Tibial nerve (tissue), 4 donors: ENCODE results near the gene DCAF11. TPM values are rescaled to one million over a fixed set of nuclear protein-coding genes. Genes with fewer than 3 reads are reported as not detected.

Source experiments
- DNase-seq, 2 donors: peaks; one replicate each; pipeline ENCODE4 v3.0.0-alpha.2; 2019; ENCODE audit warnings: low spot score in 2 of 2
- H3K27ac ChIP-seq, 4 donors: fragments of 200-600 bp; sonication (generic) in 3 of 4; one replicate each; pipeline ENCODE4 v1.5.1; 2017 to 2019; ENCODE audit warnings: mild to moderate bottlenecking in 1 of 4
- H3K27me3 ChIP-seq, 2 donors: fragments of 200-600 bp; sonication (generic) in 1 of 2; one replicate each; pipeline versions ENCODE4 v1.5.1 to v1.6.0; 2017 to 2019
- H3K36me3 ChIP-seq, 3 donors: fragments of 200-600 bp; sonication (generic); one replicate each; pipeline ENCODE4 v1.5.1; 2018 to 2019
- H3K4me1 ChIP-seq, 4 donors: fragments of 200-600 bp; sonication (generic) in 3 of 4; one replicate each; pipeline ENCODE4 v1.5.1; 2017 to 2019
- H3K4me3 ChIP-seq, 4 donors: fragments of 200-600 bp; sonication (generic) in 3 of 4; one replicate each; pipeline ENCODE4 v1.5.1; 2017 to 2019; ENCODE audit warnings: mild to moderate bottlenecking in 1 of 4, moderate library complexity in 1 of 4
- H3K9me3 ChIP-seq, 4 donors: fragments of 200-600 bp; sonication (generic) in 3 of 4; one replicate each; pipeline ENCODE4 v1.5.1; 2017 to 2019
- EP300 ChIP-seq, 2 donors: sonication (generic); formaldehyde crosslinking; IDR thresholded peaks; one replicate each; pipeline ENCODE4 v1.6.1; 2017; ENCODE audit warnings: antibody characterized with exemption in 2 of 2, mild to moderate bottlenecking in 1 of 2
- POLR2A ChIP-seq, 2 donors: fragments of 450-650 bp; IDR thresholded peaks; one replicate each; pipeline ENCODE4 v1.6.1; 2017; ENCODE audit warnings: antibody characterized with exemption in 2 of 2, mild to moderate bottlenecking in 2 of 2, moderate library complexity in 2 of 2
- WGBS, 2 donors: methylation state at CpG; one replicate each; pipeline ENCODE4 v1.1.5; 2018; 5-methylcytosine and 5-hydroxymethylcytosine counted together
- total RNA-seq, 4 donors: library from RNA; depleted of rRNA; stranded (reverse); fragments of >200 nt; gene quantifications; one replicate each; pipeline ENCODE4 v1.1.0, GENCODE V29; 2016
- TF ChIP-seq, protein P1 (sequence below), 5 experiments: fragments of 200-600 bp in 3 of 5; fragments of 450-650 bp in 2 of 5; sonication (generic) in 3 of 5; IDR thresholded peaks; one replicate each; pipeline ENCODE4 v1.5.1; 2016 to 2019; ENCODE audit warnings: antibody characterized with exemption in 5 of 5, mild to moderate bottlenecking in 3 of 5, moderate library complexity in 2 of 5

DCAF11 gene
- total RNA-seq, 4 donors from 2014 or later = 68.9 to 126 (median 98.9) TPM

DNA sequence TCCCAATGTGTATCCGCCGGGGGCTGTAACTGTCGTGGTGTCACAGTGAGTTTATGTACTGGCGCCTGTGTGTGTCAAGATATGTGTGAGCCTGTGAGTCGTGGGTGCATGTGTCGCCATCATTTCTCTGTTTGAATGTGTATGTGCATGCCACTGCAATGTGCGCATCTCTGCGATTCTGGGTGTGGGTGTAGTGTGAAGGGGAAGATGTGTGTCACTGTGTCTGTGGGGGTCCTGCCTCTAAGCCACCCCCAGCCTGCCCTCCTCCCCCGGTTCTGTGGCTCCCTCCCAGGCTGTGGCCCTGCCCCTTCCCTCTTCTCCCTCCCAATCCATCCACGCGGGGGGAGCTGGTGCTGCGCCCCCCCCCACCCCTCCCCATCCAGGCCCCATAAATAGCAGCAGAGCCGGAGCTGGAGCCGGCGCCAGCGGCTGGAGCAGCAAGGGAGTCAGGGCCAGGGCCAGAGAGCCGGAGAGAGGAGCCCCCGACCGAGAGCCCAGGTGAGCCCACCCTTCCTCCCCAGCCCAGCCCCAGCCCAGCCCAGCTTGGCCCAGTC lies 43.4 kb upstream of the DCAF11 start, which contains the start of gene CPNE6:
CPNE6 (plus strand) TSS at position 419 of the 554 bp plus-strand sequence. CDS start 1,375 bp downstream, outside the sequence.
- TF ChIP-seq POLR2A (IDR thresholded peaks at IDR 0.05) (no peak), EP300 (IDR thresholded peaks at IDR 0.05) (no peak)
- TF ChIP-seq, protein P1, sequence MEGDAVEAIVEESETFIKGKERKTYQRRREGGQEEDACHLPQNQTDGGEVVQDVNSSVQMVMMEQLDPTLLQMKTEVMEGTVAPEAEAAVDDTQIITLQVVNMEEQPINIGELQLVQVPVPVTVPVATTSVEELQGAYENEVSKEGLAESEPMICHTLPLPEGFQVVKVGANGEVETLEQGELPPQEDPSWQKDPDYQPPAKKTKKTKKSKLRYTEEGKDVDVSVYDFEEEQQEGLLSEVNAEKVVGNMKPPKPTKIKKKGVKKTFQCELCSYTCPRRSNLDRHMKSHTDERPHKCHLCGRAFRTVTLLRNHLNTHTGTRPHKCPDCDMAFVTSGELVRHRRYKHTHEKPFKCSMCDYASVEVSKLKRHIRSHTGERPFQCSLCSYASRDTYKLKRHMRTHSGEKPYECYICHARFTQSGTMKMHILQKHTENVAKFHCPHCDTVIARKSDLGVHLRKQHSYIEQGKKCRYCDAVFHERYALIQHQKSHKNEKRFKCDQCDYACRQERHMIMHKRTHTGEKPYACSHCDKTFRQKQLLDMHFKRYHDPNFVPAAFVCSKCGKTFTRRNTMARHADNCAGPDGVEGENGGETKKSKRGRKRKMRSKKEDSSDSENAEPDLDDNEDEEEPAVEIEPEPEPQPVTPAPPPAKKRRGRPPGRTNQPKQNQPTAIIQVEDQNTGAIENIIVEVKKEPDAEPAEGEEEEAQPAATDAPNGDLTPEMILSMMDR (IDR thresholded peaks at IDR 0.05) = no peak
- Histone ChIP-seq H3K36me3 (no peaks in the 10 kb centered on the region), H3K4me3 (no peak within 1 kb of the TSS), H3K27ac (no peak within 1 kb of the TSS), H3K9me3 (no peaks in the 10 kb centered on the region), H3K27me3 (peaks cover 0 to 36% of the 10 kb centered on the region in 2 donors), H3K4me1 (no peaks in the 10 kb centered on the region)
- WGBS, 2 donors = 46 to 51% methylated on average over 13 to 18 of the region's 19 CpGs
- DNase-seq = no peak

- peaks cover 0 to 36% of the 10 kb centered on the region in 2 donors for H3K27me3 ChIP-seq
- no peak overlapping the region for H3K27ac ChIP-seq
- no peak overlapping the region for H3K4me3 ChIP-seq
- no peaks in the 10 kb centered on the region for H3K4me1 ChIP-seq
- whole genome bisulfite sequencing, 2 donors = 68 to 75% methylated on average over 12 of the region's 12 CpGs
- no peak for DNase-seq
- TF ChIP-seq EP300 (IDR thresholded peaks at IDR 0.05) (no peak), POLR2A (IDR thresholded peaks at IDR 0.05) (no peak)
- TF ChIP-seq, protein P1 (IDR thresholded peaks at IDR 0.05) = no peak
- no peaks in the 10 kb centered on the region for H3K36me3 ChIP-seq
- no peaks in the 10 kb centered on the region for H3K9me3 ChIP-seq
Measured at GRCh38 chr14:24071836-24072430, 42.6 kb upstream of the DCAF11 start.

DNA sequence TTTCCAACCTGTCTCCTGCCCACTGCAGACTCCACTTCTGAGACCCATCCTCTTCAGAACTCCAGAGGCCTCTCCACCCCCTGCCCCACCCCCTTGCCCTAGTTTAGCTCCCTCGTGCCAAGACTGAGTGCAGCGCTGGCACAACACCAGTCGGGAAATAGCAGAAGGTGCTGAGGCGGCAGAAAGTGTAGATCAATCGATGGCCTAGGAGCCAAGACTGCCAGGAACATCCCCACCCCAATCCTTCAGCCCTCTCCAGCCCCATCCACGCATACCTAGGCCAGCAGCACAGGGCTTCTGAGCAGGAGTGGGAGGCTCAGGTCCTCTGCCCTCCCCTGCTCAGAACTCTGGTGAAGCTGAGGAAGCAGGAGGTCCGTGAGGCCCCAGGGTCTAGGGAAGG lies 42.1 kb upstream of the DCAF11 start:
- DNase-seq = no peak
- no peak overlapping the region for H3K4me3 ChIP-seq
- H3K27me3 ChIP-seq = peaks cover 0 to 38% of the 10 kb centered on the region in 2 donors
- TF ChIP-seq EP300 (IDR thresholded peaks at IDR 0.05) = no peak
- no peak for TF ChIP-seq POLR2A (IDR thresholded peaks at IDR 0.05)
- TF ChIP-seq, protein P1 (IDR thresholded peaks at IDR 0.05) = no peak
- no peaks in the 10 kb centered on the region for H3K36me3 ChIP-seq
- 46 to 52% methylated on average over 7 of the region's 7 CpGs for WGBS, 2 donors
- no peak overlapping the region for H3K27ac ChIP-seq
- no peaks in the 10 kb centered on the region for H3K4me1 ChIP-seq
- no peaks in the 10 kb centered on the region for H3K9me3 ChIP-seq

- Histone ChIP-seq H3K36me3 (no peaks in the 10 kb centered on the region), H3K27me3 (peaks cover 0 to 42% of the 10 kb centered on the region in 2 donors)
Measured at GRCh38 chr14:24072881-24073877, 41.4 kb upstream of the DCAF11 start.

More at GRCh38 chr14:24072881-24073877, 41.4 kb upstream of the DCAF11 start:
- no peak for DNase-seq
- Histone ChIP-seq H3K4me3 (no peak overlapping the region), H3K4me1 (no peaks in the 10 kb centered on the region), H3K9me3 (no peaks in the 10 kb centered on the region), H3K27ac (no peak overlapping the region)
- no peak for TF ChIP-seq EP300 (IDR thresholded peaks at IDR 0.05)
- TF ChIP-seq POLR2A (IDR thresholded peaks at IDR 0.05) = no peak
- TF ChIP-seq, protein P1 (IDR thresholded peaks at IDR 0.05) = no peak
- WGBS, 2 donors = 79 to 82% methylated on average over 19 to 26 of the region's 26 CpGs
